ENCODE measurements around the gene CCDC148.
"Not testable (repeated sequence)": the region's sequence is repeated elsewhere in the genome, so short reads cannot be mapped to it uniquely, and the experiment has no call there.

CCDC148 gene

GRCh38 chr2:158339513-158339912 lies 117.0 kb downstream of the CCDC148 start:
- DNase-seq (ENCODE audit: low read depth), result no peak
- H3K4me3 ChIP-seq (ENCODE audit: control insufficient read depth, low read depth, low read length), result no peak overlapping the region
- TF ChIP-seq CTCF (IDR thresholded peaks at IDR 0.05; ENCODE audit: control insufficient read depth, insufficient read depth, low read depth, low read length, missing control alignments), result no peak

DNA sequence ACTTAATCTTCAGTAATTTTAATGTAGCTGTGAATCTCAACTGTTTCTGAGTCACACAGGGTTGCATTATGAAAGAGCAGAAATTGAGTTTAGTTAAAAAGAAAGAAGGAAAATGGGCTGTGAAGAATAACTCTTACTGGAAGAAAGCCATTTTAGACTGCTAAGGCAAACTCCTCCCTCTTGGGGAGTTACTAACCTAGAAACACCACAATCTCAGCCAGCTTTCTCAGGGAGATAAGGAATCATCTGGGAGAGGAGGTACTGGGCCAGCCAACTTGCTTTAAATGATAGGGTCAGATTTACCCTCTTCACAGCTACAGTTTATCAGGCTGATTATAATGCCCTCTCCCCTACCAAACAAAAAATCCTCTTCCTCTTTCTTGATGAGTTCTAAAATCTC lies 119.5 kb downstream of the CCDC148 start:
- DNase-seq (ENCODE audit: low read depth), result no peak
- no peak for TF ChIP-seq CTCF (IDR thresholded peaks at IDR 0.05; ENCODE audit: control insufficient read depth, insufficient read depth, low read depth, low read length, missing control alignments)
- no peak overlapping the region for H3K4me3 ChIP-seq (ENCODE audit: control insufficient read depth, low read depth, low read length)

- DNase-seq (ENCODE audit: low read depth); H3K4me3 ChIP-seq (ENCODE audit: control insufficient read depth, low read depth, low read length): not testable (repeated sequence)
Measured at GRCh38 chr2:158331799-158332198, 124.8 kb downstream of the CCDC148 start.

DNA sequence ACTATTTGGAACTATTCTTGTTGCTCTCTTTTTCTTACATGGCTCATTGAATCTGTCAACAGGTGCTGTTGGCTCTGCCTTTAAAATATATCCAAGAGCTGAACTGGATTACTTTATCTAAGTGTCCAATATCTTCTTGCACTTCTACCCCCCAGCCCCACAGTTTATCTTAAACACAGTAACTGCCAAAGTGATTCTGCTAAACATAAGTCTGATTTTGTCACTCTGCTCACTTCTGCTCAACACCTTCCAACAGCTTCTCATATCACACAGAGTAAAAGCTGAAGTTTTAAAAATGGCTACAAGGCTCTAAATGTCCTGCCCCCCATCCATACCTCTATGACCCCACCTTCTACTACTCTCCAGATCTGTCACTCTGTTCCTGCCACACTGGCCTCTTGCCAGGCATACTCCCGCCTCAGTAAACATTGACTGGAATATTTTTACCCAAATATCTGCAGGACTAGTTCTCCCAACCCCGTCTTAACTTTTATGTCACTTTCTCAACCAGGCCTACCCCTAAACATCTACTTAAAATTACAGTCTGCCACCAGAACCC lies 130.7 kb downstream of the CCDC148 start:
- H3K4me3 ChIP-seq (ENCODE audit: control insufficient read depth, low read depth, low read length), result no peak overlapping the region
- DNase-seq (ENCODE audit: low read depth), result no peak
- no peak for TF ChIP-seq CTCF (IDR thresholded peaks at IDR 0.05; ENCODE audit: control insufficient read depth, insufficient read depth, low read depth, low read length, missing control alignments)

DNA sequence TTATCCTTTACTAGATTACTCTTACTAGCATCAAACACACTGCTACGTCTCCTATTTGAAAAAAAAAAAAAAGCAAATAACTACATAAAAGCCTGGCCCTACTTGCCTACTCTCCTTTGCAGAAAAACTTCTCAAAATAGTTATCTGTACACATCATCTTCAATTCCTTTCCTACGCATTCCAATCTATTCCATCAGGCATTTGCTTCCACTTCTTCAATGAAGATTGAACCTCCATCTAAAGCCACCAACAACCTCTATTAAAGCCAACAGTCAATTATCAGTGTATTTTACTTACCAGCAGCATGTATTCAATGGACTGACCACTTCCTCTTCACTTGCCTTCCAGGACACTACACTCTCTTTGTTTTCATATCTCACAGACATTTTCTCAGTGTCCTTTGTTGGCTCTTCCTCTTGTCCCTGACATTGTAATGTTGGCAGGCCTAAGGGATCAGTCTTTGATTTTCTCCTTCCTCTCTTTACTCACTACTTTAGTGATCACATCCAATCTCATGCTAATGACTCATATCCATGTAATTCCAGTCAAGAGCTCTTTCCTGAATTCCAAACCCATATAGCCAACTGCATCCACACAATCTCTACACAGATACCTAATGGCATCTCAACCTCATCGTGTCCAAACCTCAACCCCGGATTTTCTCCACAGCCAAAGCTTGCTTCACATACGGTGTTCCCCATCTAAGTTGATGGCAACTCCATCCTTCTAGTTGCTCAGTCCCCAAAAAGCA lies 131.3 kb downstream of the CCDC148 start:
- no peak for DNase-seq (ENCODE audit: low read depth)
- TF ChIP-seq CTCF (IDR thresholded peaks at IDR 0.05; ENCODE audit: control insufficient read depth, insufficient read depth, low read depth, low read length, missing control alignments), result no peak
- H3K4me3 ChIP-seq (ENCODE audit: control insufficient read depth, low read depth, low read length), result no peak overlapping the region

DNA sequence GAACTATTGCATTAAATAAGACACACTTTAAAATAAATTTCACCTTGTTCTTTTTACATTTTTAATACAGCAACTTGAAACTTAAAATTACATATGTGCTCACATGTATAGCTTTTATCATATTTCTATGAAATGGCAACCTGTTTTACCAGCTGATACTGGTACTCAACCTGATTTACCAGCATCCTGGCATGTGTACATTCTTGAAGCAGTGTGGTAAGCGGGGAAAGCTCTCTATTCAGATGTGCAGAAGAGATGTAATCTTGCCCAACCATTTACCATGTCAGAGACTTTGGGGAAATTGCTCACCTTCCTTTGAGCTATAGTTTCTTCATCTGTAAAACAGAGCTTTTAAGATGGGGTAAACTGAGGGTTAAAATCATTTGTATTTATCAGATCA lies 133.2 kb downstream of the CCDC148 start:
- TF ChIP-seq CTCF (IDR thresholded peaks at IDR 0.05; ENCODE audit: control insufficient read depth, insufficient read depth, low read depth, low read length, missing control alignments), result no peak
- no peak for DNase-seq (ENCODE audit: low read depth)
- no peak overlapping the region for H3K4me3 ChIP-seq (ENCODE audit: control insufficient read depth, low read depth, low read length)

DNA sequence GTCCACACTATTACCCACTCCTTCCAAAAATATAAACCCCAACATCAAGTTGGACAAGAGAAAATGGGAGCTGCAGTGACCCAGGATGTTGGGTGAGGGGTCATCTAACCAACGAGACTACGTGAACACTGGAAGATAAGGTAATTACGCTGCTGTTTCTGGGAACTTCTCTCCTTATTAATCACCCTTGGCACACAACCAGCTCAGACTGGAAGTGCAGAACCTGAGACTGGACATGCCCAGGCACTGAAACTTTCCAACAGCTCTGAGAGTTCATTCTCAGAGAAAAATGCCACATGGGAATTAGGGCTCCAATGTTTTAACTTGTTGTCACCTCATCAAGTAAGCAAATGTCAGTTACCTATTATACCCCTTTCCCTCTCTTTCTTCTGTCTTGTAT lies 135.3 kb downstream of the CCDC148 start:
- no peak for DNase-seq (ENCODE audit: low read depth)
- H3K4me3 ChIP-seq (ENCODE audit: control insufficient read depth, low read depth, low read length), result no peak overlapping the region
- no peak for TF ChIP-seq CTCF (IDR thresholded peaks at IDR 0.05; ENCODE audit: control insufficient read depth, insufficient read depth, low read depth, low read length, missing control alignments)
